H54 (cell line): Measurements from ENCODE around the gene PRPF6.

Experiments used
- DNase-seq: peaks from one replicate; pipeline ENCODE4 v3.0.0; 2011; ENCODE audit warnings: low spot score, mixed read lengths; ENCODE audit not compliant: insufficient read length
- FAIRE-seq: peaks from 3 replicates; lab custom pipeline; 2011; peaks lifted over from hg19 to GRCh38; lab: Jason Lieb, UNC
- POLR2A ChIP-seq: IDR thresholded peaks from 2 replicates; pipeline ENCODE4 v1.6.1; 2011; ENCODE audit warnings: low read depth, mild to moderate bottlenecking, low read length

PRPF6 gene

DNA sequence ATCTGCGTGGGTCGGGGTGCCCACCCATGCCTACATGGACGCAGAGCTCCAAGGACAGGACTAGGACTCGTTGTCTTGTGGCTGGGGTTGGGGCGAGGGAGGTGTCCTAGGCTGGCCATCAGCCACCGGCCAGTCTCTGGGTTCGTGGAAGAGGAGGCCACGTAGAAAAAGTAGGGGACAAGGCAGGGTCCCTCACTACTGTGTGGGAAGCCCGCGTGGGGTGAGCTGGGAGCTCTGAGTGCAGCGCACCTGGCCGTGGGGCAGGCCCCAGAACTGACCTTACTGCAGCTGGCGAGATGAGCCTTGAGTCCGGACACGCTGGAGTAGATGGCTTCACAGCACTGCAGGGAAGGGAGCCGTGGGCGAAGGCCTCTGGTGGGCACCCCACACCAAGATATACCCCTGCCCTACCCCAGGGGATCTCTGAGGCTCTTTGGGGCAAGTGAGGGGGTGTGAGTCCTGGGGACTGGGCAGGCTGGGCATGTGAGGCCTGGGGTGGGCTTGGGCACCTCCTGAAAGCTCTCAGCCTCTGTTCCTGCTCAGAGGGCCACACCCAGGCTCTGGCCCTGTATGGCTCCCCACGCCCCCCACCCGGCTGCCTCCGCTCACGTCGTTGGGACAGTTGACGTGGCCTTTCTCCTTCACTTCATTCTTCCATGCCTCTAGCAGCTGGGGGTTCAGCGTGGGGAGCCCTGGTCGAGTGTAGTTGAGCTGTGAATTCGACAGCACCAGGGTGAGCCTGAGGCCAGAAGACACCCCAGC, 19.1 kb upstream of the PRPF6 start:
- DNase-seq (no peak), FAIRE-seq (no peak)

GRCh38 chr20:63962426-63963347, 18.2 kb upstream of the PRPF6 start:
- TF ChIP-seq POLR2A, result no peak
- DNase-seq, result no peak
- FAIRE-seq, result no peak

More for the DNA sequence above, 19.1 kb upstream of the PRPF6 start:
- no peak for TF ChIP-seq POLR2A

DNA sequence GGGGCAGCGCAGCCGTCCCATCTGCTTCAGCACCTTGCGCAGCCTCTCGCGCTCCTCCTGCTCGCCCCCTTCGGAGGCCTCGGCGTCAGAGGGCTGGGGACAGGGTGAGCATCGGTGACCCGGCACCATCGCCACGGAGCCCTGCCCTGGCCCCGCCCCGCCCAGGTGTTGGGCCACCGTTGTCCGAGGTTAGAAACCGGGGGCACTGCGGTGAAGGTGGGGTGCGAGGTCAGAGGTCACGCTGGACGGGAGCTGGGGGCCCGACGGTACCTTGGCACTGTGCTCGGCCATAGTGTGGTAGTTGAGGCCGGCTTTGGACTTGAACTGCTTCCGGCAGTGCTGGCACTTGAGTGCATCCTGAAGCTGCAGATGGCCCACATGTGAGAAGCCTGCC, 17.6 kb upstream of the PRPF6 start:
- no peak for DNase-seq
- FAIRE-seq, result no peak
- no peak for TF ChIP-seq POLR2A

GRCh38 chr20:63963784-63964301, 17.1 kb upstream of the PRPF6 start:
- no peak for FAIRE-seq

GRCh38 chr20:63964412-63964811, 16.5 kb upstream of the PRPF6 start:
- FAIRE-seq (no peak), DNase-seq (no peak)
- TF ChIP-seq POLR2A, result no peak

More at GRCh38 chr20:63963784-63964301, 17.1 kb upstream of the PRPF6 start:
- TF ChIP-seq POLR2A, result no peak
- DNase-seq, result no peak

- DNase-seq (no peak), FAIRE-seq (no peak)
- TF ChIP-seq POLR2A, result no peak
Measured at GRCh38 chr20:63966172-63966943, 14.6 kb upstream of the PRPF6 start.

- TF ChIP-seq POLR2A, result no peak
- FAIRE-seq, result no peak
- DNase-seq, result no peak
Measured at GRCh38 chr20:63966944-63967322, 14.0 kb upstream of the PRPF6 start.

DNA sequence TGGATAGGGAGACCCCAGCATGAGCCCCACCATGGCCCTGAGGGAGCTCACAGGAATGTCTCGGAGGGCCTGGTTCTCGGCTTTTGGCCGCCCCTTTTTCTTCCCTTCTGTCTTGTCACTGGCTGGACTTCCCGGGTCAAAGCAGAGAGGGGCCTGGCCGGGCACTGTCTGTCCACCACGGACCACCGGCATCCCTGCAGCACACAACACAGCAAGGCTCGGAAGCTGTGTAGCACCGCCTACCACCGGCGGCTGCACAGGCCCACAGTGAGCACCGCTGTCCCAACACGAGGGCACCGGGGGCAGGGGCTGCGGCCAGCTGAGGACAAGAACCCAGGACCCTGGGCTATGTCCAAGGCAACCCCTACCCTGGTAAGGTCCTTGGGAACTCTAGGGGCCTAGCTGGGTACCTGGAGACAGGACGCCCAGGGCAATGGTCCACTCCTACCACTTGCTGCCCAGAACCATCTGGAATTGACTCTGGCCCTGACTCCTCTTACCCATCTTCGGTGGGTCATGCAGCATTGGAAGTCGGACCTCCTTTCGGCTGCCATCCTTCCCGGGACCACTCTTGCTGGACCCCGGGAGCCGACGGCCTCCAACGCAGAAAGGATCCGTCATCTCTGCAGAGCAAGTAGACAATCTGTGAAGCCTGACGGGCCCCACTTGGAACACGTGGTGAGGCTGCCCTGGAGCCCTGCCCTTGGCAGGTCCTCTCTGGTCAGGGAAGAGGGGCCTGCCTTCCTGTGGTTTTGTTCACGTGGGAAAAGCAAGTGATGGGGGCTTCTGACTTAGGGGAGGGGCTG, 13.4 kb upstream of the PRPF6 start:
- no peak for TF ChIP-seq POLR2A
- no peak for FAIRE-seq

GRCh38 chr20:63968136-63968927, 12.6 kb upstream of the PRPF6 start:
- FAIRE-seq (no peak), DNase-seq (no peak)
- no peak for TF ChIP-seq POLR2A

More for the DNA sequence above, 13.4 kb upstream of the PRPF6 start:
- no peak for DNase-seq

- no peak for FAIRE-seq
- DNase-seq, result no peak
Measured at GRCh38 chr20:63968928-63969760, 11.8 kb upstream of the PRPF6 start.

More at GRCh38 chr20:63968928-63969760, 11.8 kb upstream of the PRPF6 start:
- no peak for TF ChIP-seq POLR2A
